ENCODE measurements around the gene GPR55.

The GPR55 gene

GRCh38 chr2:230919240-230919639 is 5.8 kb downstream of the GPR55 start:
- DNase-seq (ENCODE audit: low spot score): no peak

- DNase-seq (ENCODE audit: low spot score): no peak
These were observed 8.8 kb downstream of the GPR55 start for GRCh38 chr2:230916218-230916617.

GRCh38 chr2:230915319-230915718 is 9.7 kb downstream of the GPR55 start:
- DNase-seq (ENCODE audit: low spot score): no peak

DNA sequence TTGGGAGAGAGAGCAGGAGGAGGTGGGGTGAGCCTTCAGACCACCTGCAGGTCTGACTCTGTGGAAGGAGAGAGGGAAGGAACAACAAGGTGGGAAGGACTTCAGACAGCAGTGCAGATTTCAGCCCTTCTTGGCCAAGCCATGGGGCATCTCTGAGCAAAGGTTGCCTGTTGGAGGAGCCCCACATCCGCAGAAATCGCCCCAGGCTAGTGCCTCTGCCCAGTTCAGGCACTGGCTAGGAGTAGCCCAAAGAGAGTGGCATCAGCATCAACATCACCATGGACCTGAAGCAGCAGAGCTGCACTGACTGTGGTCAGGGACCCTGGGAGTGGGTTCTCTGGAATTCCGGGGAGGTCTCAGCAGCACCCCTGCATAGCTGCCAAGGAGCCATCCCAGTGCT is 10.2 kb downstream of the GPR55 start:
- DNase-seq (ENCODE audit: low spot score): no peak

DNA sequence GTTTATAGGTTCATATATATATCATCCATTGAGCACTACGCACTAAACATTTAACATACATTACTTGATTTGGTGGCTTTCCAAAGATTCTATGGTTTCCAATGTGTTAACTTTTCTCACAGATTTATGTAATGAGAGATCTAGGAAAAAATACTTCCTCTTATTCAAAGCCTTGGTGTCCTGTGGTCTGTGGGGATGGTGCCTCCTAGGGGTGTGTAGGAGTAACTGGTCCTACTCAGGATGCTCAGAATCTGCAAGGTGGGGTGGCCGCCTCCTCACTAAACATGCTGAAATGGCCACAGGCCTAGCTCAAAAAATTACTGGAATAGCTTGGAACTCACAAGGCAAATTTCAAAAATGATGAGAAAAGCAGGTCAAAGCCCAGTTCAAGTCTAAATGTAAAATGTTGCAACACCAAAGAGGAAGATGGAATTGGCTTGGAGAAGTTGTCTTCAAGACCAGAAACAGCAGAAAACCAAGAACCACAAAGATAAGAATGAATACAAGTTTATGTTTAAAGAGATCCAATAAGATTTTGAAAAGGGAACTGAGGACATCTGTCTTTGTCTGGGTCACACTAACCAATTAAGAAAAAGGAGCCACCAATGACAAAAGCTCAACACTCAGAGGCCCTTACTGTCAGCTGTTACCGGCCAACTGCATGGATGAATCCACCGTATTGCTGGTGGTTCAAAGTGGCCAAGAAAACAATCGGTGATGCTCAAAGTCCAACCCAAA is 11.5 kb downstream of the GPR55 start:
- DNase-seq (ENCODE audit: low spot score): no peak

DNA sequence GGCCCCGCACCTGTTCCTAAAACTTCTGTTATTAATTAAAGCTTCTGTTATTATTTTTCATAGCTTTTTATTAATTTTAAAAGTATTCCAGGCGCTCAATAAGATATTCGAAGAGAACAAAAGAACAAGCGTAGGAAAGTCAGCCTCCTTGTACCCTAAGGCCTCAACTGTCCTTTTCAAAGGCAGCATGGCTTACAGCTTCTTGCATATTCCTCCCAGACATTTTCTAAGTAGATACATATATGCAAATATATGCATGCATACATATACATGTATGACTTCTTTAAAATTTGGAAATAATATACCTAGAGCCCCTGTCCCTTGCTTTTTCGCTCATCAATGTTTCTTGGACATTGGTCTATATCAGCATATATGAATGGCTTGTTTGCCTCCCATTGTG is 12.3 kb downstream of the GPR55 start:
- no peak for DNase-seq (ENCODE audit: low spot score)

GRCh38 chr2:230912046-230912445 is 13.0 kb downstream of the GPR55 start:
- DNase-seq (ENCODE audit: low spot score): no peak

- DNase-seq (ENCODE audit: low spot score): no peak
These were observed 14.4 kb downstream of the GPR55 start for GRCh38 chr2:230910546-230911177.

GRCh38 chr2:230909841-230910545 is 15.0 kb downstream of the GPR55 start:
- no peak for DNase-seq (ENCODE audit: low spot score)

DNA sequence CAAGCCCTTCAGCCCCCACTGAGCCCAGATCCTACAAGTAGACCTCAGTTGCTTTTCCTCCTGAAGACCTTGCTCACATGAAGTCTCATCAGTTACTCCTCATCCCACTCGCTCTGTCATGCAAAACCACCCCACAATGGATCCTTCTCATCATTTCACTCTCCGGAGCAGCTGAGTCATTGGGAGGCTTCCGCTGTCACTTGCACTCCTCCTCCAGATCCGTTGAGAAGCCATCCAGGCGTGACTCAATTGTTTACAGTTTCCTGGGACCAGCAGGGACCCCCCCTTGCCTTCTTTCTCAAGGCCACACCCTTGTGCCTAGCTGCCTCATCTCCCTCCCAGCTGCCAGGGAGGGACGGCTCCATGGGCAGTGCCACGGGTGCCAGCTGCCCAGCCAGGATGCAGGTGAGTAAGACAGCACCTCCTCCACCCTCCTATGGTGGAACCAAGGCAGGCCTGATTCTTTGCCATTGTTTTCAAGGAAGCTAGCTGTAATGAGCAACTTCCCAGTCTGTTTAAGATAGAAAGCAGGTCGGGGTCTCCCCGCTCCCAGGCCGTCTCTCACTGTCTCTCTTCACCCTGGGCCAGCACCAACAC is 16.3 kb downstream of the GPR55 start:
- peak; percentile 80 for DNase-seq (ENCODE audit: low spot score)

DNA sequence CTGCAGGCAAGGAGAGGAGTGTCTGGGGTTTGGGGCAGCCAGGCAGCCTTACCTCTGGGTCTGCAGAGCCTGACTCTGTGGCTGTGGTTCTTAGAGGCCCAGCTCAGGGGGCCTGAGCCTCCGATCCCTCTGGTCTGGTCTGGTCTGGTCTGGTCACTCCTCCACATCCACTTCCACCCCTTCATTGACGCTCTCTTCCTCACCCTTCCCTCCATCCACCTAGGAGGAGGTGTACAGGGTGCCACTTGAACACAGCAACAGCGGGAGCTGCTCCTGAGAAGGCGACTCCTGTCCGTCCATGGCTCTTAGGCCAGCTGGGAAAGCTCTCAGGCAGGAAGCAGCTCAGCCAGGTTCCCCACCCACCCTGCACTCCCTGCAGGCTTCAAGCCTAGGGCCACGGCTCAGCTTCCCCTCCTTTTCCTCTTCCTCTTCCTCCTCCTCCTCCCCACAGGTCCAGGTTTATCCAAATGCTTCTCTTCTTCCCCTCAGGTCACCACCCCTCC is 16.9 kb downstream of the GPR55 start:
- no peak for DNase-seq (ENCODE audit: low spot score)

DNA sequence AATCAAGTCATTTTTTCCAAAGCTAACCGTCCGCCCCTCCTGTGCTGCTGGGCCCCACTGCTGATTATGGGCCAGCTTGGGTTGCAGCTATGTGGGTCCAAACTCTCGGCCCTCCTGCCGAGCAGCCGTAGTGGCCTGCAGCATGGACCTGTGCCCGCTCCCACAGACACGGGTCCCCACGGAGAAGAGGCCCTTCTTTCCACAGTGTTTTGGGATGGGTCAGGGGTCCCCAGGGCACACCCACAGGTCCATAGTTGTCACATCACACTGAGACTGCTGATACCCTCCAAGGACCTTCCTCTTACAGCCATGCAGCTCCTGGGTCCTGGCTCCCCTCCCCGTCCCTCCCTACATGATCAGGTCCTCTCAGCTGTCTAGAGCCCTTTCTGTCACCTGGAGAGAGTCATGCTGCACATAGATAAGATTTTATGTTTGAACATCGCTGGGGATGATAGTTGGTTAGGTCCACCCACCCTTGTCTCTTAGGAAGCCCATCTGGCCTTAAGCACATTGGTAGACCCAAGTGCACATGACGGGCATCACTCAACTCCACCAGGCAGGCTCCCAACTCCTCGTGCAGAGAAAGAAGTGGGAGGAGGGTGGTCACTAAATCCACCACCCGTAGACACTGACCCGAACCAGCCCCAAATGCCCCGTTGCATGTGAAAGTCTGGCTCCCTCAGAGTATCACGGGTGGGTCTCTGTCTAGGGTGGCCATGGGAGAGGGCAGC is 17.5 kb downstream of the GPR55 start:
- no peak for DNase-seq (ENCODE audit: low spot score)

DNA sequence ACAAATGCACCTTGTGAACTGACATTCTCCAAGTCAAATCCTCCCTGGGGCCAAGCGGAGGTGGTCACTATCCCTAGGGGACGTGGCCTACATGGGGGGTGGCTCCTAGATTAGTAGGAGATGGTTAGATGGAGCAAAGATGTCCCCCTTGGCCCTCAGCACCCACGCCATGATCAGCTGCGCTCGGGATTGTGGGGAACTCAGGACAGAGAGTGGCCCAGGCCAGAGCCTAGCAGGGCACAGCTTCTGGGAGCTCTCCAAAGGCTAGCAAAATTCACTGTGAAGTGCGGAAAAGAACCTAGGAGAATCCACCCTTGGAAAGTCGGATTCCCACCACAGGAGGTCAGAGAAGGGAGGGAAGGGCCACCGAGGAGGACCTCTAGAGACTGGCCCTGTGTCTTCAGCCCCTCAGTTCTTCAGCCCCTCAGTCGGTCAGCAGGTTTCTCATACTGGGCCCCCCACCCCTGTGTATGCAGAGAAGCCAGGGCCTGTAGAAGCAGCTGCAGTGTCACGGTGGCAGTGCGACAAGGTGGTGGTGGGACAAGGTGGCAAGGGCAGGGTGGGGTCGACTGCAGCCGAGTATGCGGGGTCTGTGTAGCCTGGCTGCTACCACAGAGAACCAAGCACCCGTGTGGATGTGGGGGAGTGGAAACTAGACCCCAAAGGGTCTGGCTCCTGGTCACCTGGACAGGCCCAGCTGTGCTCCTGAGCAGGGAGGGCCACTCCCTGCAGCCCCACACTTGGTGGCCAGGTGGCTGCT is 18.4 kb downstream of the GPR55 start:
- DNase-seq (ENCODE audit: low spot score): no peak

DNA sequence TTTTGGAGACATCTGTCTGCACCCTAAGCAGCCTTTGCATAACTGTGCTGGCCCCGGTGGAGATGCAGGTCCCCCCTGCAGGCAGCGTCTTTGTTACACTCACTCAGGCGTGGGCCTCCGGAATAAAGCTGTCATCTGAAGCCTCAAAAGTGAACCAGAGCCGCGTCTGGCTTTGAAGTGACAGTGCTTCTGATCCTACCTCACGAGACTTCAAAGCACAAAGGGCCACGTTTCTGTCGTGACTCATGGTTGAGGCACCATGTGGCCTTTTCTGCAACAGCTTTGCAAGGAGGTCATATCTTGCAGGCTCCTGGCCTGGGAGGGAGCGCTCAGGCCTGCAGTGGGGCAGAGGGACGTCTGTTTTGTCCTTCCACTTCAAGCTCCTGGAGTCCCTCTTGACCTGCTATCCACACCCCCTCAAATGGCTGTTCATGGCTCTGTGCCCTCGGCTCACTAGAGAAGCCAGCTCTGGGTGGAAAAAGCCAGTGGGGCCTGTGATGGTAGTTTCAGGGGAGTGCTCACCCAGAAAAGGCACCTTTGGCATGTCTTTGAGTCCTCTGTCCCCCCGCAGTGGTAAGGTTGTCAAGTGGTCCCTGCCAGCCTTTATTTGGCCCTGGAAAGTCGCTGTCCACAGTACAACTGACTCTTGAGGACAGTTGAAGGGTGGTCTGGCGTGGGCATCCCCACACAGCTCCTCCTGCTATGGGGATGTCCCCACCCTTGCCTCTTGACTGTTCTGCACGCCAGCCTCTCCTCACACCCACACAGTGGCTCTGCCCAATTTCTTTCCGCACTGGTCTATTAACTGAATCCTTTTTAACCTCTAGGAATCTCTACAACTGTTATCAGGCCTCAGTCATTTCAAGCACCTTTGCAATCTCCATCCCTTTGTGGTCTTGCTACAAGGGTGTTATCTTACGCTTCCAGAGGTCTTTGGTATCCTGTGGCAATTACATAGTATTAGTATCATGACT is 19.3 kb downstream of the GPR55 start:
- DNase-seq (ENCODE audit: low spot score): no peak

GRCh38 chr2:230904856-230905447 is 20.1 kb downstream of the GPR55 start:
- no peak for DNase-seq (ENCODE audit: low spot score)

DNA sequence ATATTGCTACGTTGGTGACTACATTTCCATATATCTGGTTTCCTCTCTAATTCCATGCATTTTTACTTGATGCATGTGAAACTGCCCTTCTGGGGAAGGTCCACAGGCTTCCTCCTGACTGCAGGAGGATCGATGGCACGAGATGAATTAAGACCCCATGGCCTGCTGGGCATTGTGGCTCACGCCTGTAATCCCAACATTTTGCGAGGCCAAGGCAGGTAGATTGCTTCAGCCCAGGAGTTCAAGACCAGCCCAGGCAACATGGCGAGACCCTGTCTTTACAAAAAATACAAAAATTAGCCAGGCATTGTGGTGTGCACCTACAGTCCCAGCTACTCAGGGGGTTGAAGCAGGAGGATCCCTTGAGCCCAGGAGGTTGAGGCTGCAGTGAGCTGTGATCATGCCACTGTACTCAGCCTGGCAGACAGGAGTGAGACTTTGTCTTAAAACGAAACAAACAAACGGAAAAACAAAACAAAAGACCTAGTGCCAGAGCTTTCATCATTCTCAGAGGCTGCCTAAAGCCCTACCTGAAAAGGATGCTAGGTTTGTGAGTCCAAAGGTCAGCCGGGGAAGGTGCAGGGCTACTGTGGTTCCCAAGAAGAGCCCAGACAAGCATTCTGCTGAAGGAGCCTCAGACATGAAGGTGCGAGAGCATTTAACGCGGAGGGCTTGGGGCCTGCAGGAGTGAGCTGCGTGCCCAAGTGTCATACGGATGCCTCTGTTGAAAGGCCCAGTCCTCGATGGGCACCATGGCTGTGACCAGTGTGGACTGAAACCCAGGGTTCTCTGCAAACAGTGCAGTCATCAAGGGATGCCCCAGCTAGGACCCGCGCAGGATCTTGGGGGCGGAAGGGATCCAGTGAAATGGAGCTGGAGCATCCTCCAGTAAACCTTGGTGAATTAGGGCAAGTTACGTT is 21.6 kb downstream of the GPR55 start:
- no peak for DNase-seq (ENCODE audit: low spot score)

- peak; percentile 90 for DNase-seq (ENCODE audit: low spot score)
These were observed 22.7 kb downstream of the GPR55 start for GRCh38 chr2:230902180-230902899.

DNA sequence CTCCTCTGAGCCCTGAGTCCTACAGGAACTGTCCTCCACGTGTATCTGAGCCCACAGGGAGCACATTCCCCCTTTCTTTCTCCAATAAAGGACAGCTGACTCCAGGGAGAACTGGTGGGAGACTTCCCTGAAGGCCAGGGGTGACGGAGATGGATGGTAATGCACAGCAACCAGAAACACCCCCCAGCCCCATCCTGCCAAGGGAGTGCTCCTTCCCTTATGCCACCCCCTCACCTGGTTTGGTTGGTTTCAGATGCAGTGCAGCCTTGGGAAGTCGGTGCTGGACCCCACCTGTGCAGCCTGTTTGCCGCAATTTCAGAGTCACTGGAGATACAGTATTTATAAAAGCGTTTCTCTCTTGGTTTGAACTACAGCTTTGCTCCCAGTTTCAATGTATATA is 24.0 kb downstream of the GPR55 start:
- DNase-seq (ENCODE audit: low spot score): no peak

All from AG20443 (cell line).